ENCODE data around the gene GSTA5.
"Not testable (repeated sequence)": the region's sequence is repeated elsewhere in the genome, so short reads cannot be mapped to it uniquely, and the experiment has no call there.

GSTA5 gene

GRCh38 chr6:52830869-52831268 is 9.7 kb downstream of the GSTA5 start:
- DNase-seq, result not testable (repeated sequence)

- DNase-seq, result no peak
These were observed 11.4 kb downstream of the GSTA5 start for GRCh38 chr6:52829046-52829817.

- DNase-seq, result not testable (repeated sequence)
These were observed 12.0 kb downstream of the GSTA5 start for GRCh38 chr6:52828621-52829020.

DNA sequence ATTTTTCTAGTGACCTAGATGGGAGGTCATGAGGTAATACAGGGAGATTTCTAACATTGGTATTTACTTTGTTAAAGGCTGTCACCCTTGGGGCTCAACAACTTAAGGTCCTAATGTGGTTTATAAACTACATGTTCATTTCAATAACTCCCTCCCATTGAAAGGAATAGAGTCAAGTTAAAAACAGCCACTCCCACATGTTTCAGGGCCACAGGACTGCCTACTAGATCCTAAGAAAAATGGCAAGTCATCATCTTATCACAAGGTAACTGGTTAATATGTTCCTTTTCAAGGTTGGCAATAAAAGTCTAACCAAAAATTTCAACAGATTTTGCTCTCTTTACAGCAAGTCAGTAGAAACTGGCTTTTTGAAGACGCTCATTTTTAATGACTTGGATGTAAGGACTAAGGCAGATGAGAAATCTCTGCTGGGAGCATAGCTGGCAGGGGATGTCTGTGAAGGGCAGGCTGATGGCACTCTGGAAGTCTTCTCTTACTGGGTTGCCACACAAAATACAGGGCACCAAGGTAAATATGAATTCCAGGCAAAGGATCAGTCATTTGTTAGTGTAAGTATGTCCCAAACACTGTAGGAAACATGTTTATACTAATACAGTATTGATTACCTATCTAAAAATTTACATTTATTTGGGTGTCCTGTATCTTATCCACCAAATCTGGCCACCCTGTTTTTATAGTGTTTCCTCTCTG is 13.4 kb downstream of the GSTA5 start:
- DNase-seq, result not testable (repeated sequence)

GRCh38 chr6:52826513-52826912 is 14.1 kb downstream of the GSTA5 start:
- DNase-seq, result no peak

GRCh38 chr6:52825900-52826459 is 14.6 kb downstream of the GSTA5 start:
- DNase-seq, result not testable (repeated sequence)

GRCh38 chr6:52825270-52825793 is 15.3 kb downstream of the GSTA5 start:
- DNase-seq, result not testable (repeated sequence)

DNA sequence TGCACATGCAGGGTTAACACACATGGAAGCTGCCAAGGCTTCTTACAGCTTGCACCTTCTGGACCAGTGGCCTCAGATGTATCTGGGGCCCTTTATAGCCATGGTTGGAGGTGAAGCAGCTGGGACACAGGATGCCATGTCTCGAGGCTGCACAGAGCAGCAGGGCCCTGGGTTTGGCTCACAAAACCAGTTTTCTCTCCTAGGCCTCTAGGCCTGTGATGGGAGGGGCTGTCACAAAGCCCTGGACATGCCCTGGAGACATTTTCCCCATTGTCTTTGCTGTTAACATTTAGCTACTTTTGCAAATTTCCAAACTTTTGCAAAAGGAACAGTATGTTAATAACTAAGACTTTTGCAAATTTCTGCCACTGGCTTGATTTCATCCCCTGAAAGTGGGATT is 18.8 kb downstream of the GSTA5 start:
- DNase-seq, result no peak

DNA sequence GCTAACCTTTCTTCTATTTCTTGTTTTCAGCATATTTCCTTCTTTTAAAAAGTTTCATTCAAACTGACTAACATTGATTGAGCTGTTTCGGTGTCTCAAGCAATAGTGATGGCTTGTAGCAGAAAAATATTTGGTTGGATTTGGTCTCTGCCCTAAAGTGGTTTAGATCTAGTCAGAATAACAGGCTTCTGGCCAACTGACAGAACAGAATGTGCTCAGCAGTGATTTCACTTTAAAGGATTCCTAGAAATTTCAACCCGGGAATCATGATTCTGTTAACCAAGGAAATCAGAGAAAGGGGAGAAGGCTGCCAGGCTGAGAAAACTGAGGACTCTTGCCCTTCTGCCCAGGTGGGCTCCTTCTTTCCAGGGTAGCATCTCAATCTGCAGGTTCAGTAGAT is 20.4 kb downstream of the GSTA5 start:
- no peak for DNase-seq

DNA sequence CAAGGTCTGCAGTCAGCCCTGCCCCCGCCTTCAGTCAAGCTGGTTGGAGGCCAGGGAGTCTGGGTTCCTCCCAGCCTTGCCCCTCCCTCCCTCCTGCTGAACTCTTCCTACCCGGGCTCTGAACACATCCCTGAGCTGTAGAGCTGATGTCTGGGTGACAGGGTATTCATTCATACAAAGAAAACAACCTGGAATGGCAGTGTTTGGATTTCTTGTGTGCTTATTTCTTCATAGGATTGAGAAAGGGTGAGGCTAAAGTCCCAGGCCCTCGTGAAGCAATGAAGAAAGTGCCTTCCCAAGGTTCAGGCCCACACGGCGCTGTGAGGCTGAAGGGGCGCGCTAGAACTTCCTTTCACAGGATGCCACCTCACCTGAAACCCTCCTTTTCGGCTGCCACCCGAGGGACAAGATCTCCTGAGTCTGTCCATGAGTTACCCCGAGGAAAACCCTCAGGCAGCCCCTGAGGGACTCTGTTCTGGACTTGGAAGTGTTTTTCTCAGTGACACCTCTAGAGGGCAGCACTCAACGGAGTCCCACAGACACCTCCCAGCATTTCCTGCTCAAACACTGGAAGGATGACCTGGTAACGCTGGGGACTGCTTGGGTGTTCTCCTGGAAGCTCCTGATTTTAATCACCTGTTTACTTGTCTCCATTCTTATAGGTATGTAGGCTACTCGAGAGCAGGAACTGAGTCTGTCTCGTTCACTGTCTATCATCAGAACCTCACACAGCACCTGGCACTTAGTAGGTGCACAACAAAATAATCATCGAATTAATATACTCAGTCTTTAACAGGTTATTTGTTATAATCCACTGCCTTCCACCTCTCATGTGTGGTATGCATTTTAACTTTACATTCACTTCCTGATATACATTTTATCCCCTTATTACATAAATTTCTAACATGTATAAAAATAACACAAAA is 25.2 kb downstream of the GSTA5 start:
- DNase-seq, result peak; percentile 9 to 19

- not testable (repeated sequence) for DNase-seq
These were observed 26.1 kb downstream of the GSTA5 start for GRCh38 chr6:52814545-52814944.

DNA sequence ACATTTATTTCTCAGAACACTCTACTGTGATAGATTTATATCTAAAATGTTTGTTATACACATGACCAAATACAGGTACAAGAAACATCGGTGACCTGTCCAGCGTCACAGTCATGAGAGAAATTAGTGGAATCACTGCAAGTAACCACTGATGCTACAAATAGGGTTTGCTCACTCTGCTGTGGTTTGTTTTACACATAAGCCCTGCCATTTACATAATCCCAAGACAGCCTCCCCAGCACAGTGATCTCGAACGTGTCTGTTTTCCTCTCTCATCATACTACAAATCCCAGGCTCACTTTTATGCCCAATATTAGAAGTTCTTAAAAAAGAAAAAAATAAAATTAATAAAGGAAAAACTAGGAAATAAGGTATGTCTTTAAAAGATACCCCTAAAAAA is 30.8 kb downstream of the GSTA5 start:
- DNase-seq, result not testable (repeated sequence)

DNA sequence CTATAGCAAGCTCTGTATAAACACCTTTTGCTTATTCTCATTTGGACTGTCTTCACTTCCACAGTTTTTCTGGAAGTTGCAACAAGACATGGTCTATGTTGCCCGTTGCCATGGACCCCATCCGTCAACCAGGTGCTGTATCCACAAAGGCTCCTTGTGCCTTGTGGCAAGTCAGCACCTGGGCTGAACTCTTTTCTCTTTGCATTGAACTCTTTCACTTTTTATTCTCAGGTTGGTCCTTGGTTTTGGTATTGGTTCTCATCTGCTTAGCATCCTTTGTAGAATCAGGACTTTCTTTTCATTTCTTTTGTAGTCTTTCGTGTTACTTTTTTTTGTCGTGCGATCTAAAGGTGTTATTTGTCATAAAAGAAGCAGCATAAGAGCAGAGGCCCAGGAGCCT is 32.0 kb downstream of the GSTA5 start:
- DNase-seq, result no peak

DNA sequence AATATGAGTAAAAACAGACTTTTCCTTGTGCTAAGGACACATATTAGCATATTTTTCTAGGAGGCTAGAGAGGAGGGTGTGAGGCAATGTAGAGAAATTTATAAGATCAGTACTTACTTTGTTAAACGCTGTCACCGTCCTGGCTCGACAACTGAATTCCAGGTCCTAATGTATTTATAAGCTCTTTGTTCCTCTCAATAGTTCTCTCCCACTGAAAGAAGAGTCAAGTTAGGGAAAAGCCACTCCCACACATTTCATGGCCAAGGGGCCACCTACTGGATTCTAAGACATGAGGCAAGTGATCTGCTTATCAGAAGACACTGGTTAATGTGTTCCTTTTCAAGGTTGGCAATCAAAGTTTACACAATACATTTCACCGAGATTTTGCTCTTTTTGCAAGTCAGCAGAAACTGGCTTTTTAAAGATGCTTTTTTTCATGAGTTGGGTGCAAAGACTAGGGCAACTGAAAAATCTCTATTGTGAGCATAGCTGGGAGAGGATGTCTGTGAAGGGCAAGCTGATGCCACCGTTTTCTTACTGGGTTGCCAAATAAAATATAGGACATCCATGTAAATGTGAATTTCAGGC is 36.9 kb downstream of the GSTA5 start, which contains the start of gene GSTA1:
Gene GSTA1, minus strand, starts transcription at position 149 of the 588 bp plus-strand sequence. CDS start 4,549 bp downstream, outside the sequence.
- DNase-seq, result not testable (repeated sequence)

GRCh38 chr6:52802806-52803205 is 37.8 kb downstream of the GSTA5 start:
- DNase-seq, result no peak

DNA sequence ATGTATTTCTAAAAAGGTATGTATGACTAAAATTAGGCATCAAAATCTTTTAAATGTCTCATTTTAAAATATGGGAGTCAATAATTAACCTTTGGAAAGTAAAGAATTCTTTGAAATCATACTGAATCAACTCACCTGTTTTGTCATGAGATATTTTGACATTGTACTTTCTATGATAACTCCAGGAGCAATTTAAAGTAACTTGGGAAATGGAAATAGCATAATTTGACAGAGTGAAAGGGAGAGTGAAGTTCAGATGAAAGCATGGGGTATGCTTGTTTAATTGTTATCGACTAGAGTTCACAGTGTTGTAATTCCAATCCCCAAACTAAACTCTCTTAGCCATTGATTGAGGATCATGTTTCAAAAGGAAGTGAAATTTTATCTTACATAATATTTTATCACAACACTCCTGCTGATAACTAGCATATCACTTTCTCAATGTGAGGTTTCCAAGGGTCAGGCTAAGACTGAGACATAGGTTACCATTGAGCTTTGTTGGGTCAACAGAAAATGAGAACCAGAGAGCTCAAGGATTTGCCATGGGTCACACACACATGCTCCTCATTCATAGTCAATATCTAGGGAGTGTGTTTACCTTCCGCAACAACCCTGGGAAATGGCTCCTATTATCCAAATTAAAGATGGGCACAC is 39.3 kb downstream of the GSTA5 start:
- no peak for DNase-seq

- not testable (repeated sequence) for DNase-seq
These were observed 41.3 kb downstream of the GSTA5 start for GRCh38 chr6:52799272-52799671.

- DNase-seq, result not testable (repeated sequence)
These were observed 46.2 kb downstream of the GSTA5 start for GRCh38 chr6:52794366-52794765.

GRCh38 chr6:52790861-52791260 is 49.8 kb downstream of the GSTA5 start:
- no peak for DNase-seq

DNA sequence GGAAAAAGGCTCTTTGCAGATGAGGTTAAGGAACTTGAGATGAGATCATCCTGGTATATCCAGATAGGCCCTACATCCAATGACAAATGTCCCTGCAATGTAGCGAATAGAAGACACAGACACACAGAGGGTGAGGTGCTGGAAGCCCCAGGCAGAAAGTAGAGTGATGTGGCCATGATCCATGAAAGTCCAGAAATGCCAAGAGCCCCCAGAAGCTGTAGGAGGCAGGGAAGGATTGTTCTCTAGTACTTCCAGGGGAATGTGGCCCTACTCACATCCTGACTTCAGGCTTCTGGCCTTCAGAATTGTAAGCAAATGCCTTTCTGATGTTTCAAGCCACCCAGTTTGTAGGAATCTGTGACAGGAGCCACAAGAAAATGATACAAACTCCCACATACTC is 51.0 kb downstream of the GSTA5 start:
- DNase-seq, result not testable (repeated sequence)

GRCh38 chr6:52788478-52788877 is 52.1 kb downstream of the GSTA5 start:
- DNase-seq, result no peak

Measured in stimulated activated CD4-positive, alpha-beta T cell treated with anti-CD3 and anti-CD28 coated beads, Interleukin-4, amount 100 ng/mL, for 4 hours (primary cell).